AG04450 (cell line): Measurements from ENCODE around the gene ADIPOR2. TPM values are rescaled to one million over a fixed set of nuclear protein-coding genes. Genes with fewer than 3 reads are reported as not detected.
"Not testable (repeated sequence)": the region's sequence is repeated elsewhere in the genome, so short reads cannot be mapped to it uniquely, and the experiment has no call there.

Source experiments
- CTCF ChIA-PET: fragments of 300-600, 350-600 bp; formaldehyde crosslinking; extraction: SDS; loops from one replicate; lab custom pipeline; 2022; ENCODE audit warnings: antibody characterized with exemption, inconsistent platforms; lab: Charles Lee
- POLR2A ChIA-PET: fragments of 350-600 bp; formaldehyde crosslinking; extraction: SDS; loops from one replicate; lab custom pipeline; 2021; ENCODE audit warnings: antibody characterized with exemption, inconsistent platforms; lab: Yijun Ruan, JAX
- DNase-seq: peaks from one replicate; pipeline ENCODE4 v3.0.0-alpha.2; 2011; ENCODE audit warnings: low read depth, low spot score
- H3K27ac ChIP-seq: one replicate; pipeline ENCODE4 v1.5.1; 2012; ENCODE audit warnings: low read depth, low read length, control low read depth
- H3K27me3 ChIP-seq: one replicate; pipeline ENCODE4 v1.6.0; 2012; ENCODE audit warnings: low read length; ENCODE audit not compliant: control insufficient read depth, insufficient read depth
- H3K4me3 ChIP-seq: 2 replicates; pipeline ENCODE4 v1.5.1; 2011; ENCODE audit warnings: mild to moderate bottlenecking, low read depth, low read length, control low read depth
- H3K9me3 ChIP-seq: 2 replicates; pipeline ENCODE4 v1.5.1; 2012; ENCODE audit warnings: low read length; ENCODE audit not compliant: control insufficient read depth, insufficient read depth
- CTCF ChIP-seq: IDR thresholded peaks from 2 replicates; pipeline ENCODE4 v1.5.1; 2011; ENCODE audit warnings: low read depth, low read length, control low read depth, inconsistent platforms
- polyA plus RNA-seq: library from polyadenylated mRNA; depleted of rRNA; stranded (reverse); fragments of >200 nt; gene quantifications from 2 replicates; pipeline ENCODE4 v1.2.3, GENCODE V29; 2011

The ADIPOR2 gene
- polyA plus RNA-seq, 1 experiment = 39.5 TPM

GRCh38 chr12:1688086-1688710 lies 2.7 kb upstream of the ADIPOR2 start:
- Histone ChIP-seq H3K27ac (no peak overlapping the region), H3K4me3 (no peak overlapping the region), H3K9me3 (no peaks in the 10 kb centered on the region; the same call in 1 of the 2 replicates), H3K27me3 (peaks cover 3% of the 10 kb centered on the region)
- CTCF ChIA-PET = interaction anchor here (0.9 to 1.9 kb wide), 4 partner anchors 54 to 570 kb away, joined by 3 to 6 read pairs (median 4); no protein-coding TSS in a partner anchor
- DNase-seq = no peak
- no peak for TF ChIP-seq CTCF
- POLR2A ChIA-PET = interaction anchor here (0.6 kb wide), 1 partner anchor 226 kb away, joined by 4 read pairs; no protein-coding TSS in a partner anchor

- H3K27me3 ChIP-seq = peaks cover 3% of the 10 kb centered on the region
- CTCF ChIA-PET = interaction anchor here (0.6 to 1.7 kb wide), 5 partner anchors 38 to 280 kb away, joined by 3 to 8 read pairs (median 3); no protein-coding TSS in a partner anchor
- peak overlapping the region; percentile 47 for H3K27ac ChIP-seq
- no peaks in the 10 kb centered on the region; the same call in 1 of the 2 replicates for H3K9me3 ChIP-seq
- POLR2A ChIA-PET = interaction anchor here (0.5 to 1.5 kb wide), 5 partner anchors 30 to 99 kb away, joined by 3 to 11 read pairs (median 5); no protein-coding TSS in a partner anchor
- H3K4me3 ChIP-seq = peak overlapping the region; percentile 86
- TF ChIP-seq CTCF = no peak
- no peak for DNase-seq
These were observed 495 bp downstream of the ADIPOR2 start for GRCh38 chr12:1691123-1692007.

DNA sequence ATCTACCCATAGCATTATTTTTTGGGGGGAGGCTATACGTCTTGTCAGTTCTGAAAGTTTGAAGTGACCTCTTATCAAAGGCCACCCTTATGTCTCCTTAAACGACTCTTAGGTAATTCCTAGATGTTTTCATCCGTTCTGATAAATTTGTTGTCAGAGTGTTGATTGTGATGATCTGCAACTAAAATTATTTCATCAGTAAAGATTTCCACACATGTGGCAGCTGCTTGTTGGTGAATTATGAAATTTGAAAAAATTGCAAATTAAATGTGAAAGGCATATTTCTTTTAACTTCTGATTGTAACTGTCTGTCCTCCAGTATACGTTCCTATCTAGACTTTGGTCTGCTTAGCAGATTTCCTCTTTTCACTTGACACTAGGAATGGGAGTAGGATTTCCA lies 1.4 kb downstream of the ADIPOR2 start:
- peak overlapping the region; percentile 86 for H3K4me3 ChIP-seq
- ChIA-PET CTCF (interaction anchor here (1.7 kb wide), 1 partner anchor 99 kb away, joined by 8 read pairs; no protein-coding TSS in a partner anchor), POLR2A (interaction anchor here (0.6 to 1.5 kb wide), 3 partner anchors 26 to 78 kb away, joined by 3 read pairs; no protein-coding TSS in a partner anchor)
- no peaks in the 10 kb centered on the region; the same call in 1 of the 2 replicates for H3K9me3 ChIP-seq
- DNase-seq = no peak
- no peak overlapping the region for H3K27ac ChIP-seq
- no peaks in the 10 kb centered on the region for H3K27me3 ChIP-seq
- TF ChIP-seq CTCF = no peak

- ChIA-PET CTCF (interaction anchor here (0.7 to 1.7 kb wide), 2 partner anchors 98 to 304 kb away, joined by 3 to 8 read pairs; no protein-coding TSS in a partner anchor), POLR2A (no interaction called here)
- no peaks in the 10 kb centered on the region for H3K27me3 ChIP-seq
- H3K4me3 ChIP-seq = no peak overlapping the region
- H3K9me3 ChIP-seq = no peaks in the 10 kb centered on the region; the same call in 1 of the 2 replicates
- no peak for DNase-seq
- no peak overlapping the region for H3K27ac ChIP-seq
- TF ChIP-seq CTCF = no peak
These were observed 2.2 kb downstream of the ADIPOR2 start for GRCh38 chr12:1692895-1693610.

- H3K4me3 ChIP-seq, POLR2A ChIA-PET, DNase-seq, H3K27ac ChIP-seq, H3K27me3 ChIP-seq, CTCF ChIA-PET, H3K9me3 ChIP-seq: not testable (repeated sequence)
These were observed 4.2 kb downstream of the ADIPOR2 start for GRCh38 chr12:1695097-1695496.
